Natural killer cell (primary cell): ENCODE results near the gene PFDN2. TPM values are rescaled to one million over a fixed set of nuclear protein-coding genes. Genes with fewer than 3 reads are reported as not detected.

Experiments used
- ATAC-seq, 3 donors: fragments of 150-1000 bp in 2 of 3; fragments of 200-7000 bp in 1 of 3; cut with Tn5 transposase; 1 replicate in 1 of 3; 2 replicates in 2 of 3; pipeline ENCODE4 v1.10.0; 2021; ENCODE audit warnings: mild to moderate bottlenecking in 2 of 3, moderate library complexity in 2 of 3
- DNase-seq, 2 donors: peaks; one replicate each; pipeline versions ENCODE4 v3.0.0 to v3.0.0-alpha.2; 2013 to 2021; ENCODE audit warnings: mixed read lengths in 1 of 2
- H3K27ac ChIP-seq: one replicate; pipeline ENCODE4 v1.5.1; 2013; ENCODE audit warnings: mild to moderate bottlenecking, low read length
- H3K27me3 ChIP-seq: one replicate; pipeline ENCODE4 v1.6.1; 2013; ENCODE audit warnings: low read length; ENCODE audit not compliant: control insufficient read depth, insufficient read depth
- H3K36me3 ChIP-seq: one replicate; pipeline ENCODE4 v1.6.1; 2013; ENCODE audit warnings: low read length; ENCODE audit not compliant: control insufficient read depth, insufficient read depth
- H3K4me1 ChIP-seq: one replicate; pipeline ENCODE4 v1.6.1; 2013; ENCODE audit warnings: low read length; ENCODE audit not compliant: control insufficient read depth, insufficient read depth
- H3K4me3 ChIP-seq: one replicate; pipeline ENCODE4 v1.5.1; 2013; ENCODE audit warnings: low read length
- H3K9me3 ChIP-seq: one replicate; pipeline ENCODE4 v1.6.1; 2013; ENCODE audit warnings: low read length; ENCODE audit not compliant: control insufficient read depth, insufficient read depth
- H3K27ac Mint-ChIP-seq, 2 donors: one replicate each; pipeline ENCODE4 v1.8.0; 2022; ENCODE audit warnings: mild to moderate bottlenecking in 2 of 2, mixed read lengths in 2 of 2, moderate library complexity in 1 of 2
- H3K27me3 Mint-ChIP-seq, 2 donors: one replicate each; pipeline ENCODE4 v1.8.0; 2022; ENCODE audit warnings: low read depth in 2 of 2, mixed read lengths in 2 of 2
- H3K36me3 Mint-ChIP-seq: one replicate; pipeline ENCODE4 v1.8.0; 2022; ENCODE audit warnings: mixed read lengths
- H3K4me1 Mint-ChIP-seq, 2 donors: one replicate each; pipeline ENCODE4 v1.8.0; 2022; ENCODE audit warnings: mixed read lengths in 2 of 2
- H3K4me3 Mint-ChIP-seq: one replicate; pipeline ENCODE4 v1.8.0; 2022; ENCODE audit warnings: mild to moderate bottlenecking, moderate library complexity, mixed read lengths
- H3K9me3 Mint-ChIP-seq, 2 donors: one replicate each; pipeline ENCODE4 v1.8.0; 2022; ENCODE audit warnings: mixed read lengths in 2 of 2
- WGBS: methylation state at CpG from one replicate; pipeline ENCODE4 v1.1.7; 2013; ENCODE audit warnings: missing lambda C conversion rate; ENCODE audit not compliant: insufficient coverage; 5-methylcytosine and 5-hydroxymethylcytosine counted together
- intact Hi-C: fragments of 100-400 bp; cut with micrococcal nuclease; formaldehyde crosslinking; loops from one replicate; pipeline ENCODE4 v1.14.2; 2022
- total RNA-seq, 4 donors: library from RNA; stranded (reverse); fragments of 120-200 nt in 1 of 4; gene quantifications; one replicate each; pipeline versions ENCODE4 v1.2.3 to v1.2.4, GENCODE V29; 2013 to 2022
- TF ChIP-seq, protein P1 (sequence below): fragments of 200-600 bp; IDR thresholded peaks from one replicate; pipeline ENCODE4 v1.8.0; 2022; ENCODE audit warnings: antibody characterized with exemption

PFDN2 gene
- total RNA-seq, 3 donors from 2014 or later (not counting 1 experiment from before 2014, with no cell fraction given): 31.6 to 40.0 (median 35.0) TPM

DNA sequence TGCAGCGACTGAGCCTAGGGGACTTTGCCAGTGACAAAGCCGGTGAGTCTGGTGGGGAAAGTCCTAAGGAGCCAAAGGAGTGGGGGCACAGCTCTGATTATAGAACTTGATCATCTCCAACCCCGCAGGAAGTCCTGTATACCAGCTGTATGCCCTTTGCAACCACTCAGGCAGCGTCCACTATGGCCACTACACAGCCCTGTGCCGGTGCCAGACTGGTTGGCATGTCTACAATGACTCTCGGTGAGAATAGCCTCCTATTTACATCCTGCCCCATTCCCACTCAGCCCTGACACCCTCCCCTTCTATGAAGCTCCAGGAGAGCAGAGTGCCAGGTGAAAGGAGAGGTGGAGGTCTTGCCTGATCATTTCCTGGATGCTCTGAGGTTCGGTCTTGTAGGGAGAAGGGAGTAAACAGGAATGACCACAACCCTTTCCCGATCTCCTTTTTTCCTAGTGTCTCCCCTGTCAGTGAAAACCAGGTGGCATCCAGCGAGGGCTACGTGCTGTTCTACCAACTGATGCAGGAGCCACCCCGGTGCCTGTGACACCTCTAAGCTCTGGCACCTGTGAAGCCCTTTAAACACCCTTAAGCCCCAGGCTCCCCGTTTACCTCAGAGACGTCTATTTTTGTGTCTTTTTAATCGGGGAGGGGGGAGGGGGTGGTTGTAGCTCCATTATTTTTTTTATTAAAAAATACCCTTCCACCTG lies 47.2 kb upstream of the PFDN2 start:
- Mint-ChIP-seq H3K36me3 (no peaks in the 10 kb centered on the region), H3K9me3 (no peaks in the 10 kb centered on the region), H3K27ac (peak overlapping the region; percentile 97 to 98), H3K4me3 (peak overlapping the region; percentile 72), H3K27me3 (no peaks in the 10 kb centered on the region), H3K4me1 (peaks cover 33 to 58% of the 10 kb centered on the region in 2 donors)
- Histone ChIP-seq H3K27me3 (no peaks in the 10 kb centered on the region), H3K4me3 (peak overlapping the region; percentile 69), H3K27ac (peak overlapping the region; percentile 89), H3K36me3 (peaks cover 17% of the 10 kb centered on the region), H3K4me1 (peaks cover 34% of the 10 kb centered on the region), H3K9me3 (no peaks in the 10 kb centered on the region)
- WGBS: 93% methylated on average over 11 of the region's 14 CpGs
- DNase-seq: no peak
- TF ChIP-seq, protein P1, sequence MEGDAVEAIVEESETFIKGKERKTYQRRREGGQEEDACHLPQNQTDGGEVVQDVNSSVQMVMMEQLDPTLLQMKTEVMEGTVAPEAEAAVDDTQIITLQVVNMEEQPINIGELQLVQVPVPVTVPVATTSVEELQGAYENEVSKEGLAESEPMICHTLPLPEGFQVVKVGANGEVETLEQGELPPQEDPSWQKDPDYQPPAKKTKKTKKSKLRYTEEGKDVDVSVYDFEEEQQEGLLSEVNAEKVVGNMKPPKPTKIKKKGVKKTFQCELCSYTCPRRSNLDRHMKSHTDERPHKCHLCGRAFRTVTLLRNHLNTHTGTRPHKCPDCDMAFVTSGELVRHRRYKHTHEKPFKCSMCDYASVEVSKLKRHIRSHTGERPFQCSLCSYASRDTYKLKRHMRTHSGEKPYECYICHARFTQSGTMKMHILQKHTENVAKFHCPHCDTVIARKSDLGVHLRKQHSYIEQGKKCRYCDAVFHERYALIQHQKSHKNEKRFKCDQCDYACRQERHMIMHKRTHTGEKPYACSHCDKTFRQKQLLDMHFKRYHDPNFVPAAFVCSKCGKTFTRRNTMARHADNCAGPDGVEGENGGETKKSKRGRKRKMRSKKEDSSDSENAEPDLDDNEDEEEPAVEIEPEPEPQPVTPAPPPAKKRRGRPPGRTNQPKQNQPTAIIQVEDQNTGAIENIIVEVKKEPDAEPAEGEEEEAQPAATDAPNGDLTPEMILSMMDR: no peak
- intact Hi-C loops: loop anchor here (5.0 kb wide), 1 partner anchor 37 kb away; the partner anchor contains the start of gene NDUFS2
- no peak for ATAC-seq

DNA sequence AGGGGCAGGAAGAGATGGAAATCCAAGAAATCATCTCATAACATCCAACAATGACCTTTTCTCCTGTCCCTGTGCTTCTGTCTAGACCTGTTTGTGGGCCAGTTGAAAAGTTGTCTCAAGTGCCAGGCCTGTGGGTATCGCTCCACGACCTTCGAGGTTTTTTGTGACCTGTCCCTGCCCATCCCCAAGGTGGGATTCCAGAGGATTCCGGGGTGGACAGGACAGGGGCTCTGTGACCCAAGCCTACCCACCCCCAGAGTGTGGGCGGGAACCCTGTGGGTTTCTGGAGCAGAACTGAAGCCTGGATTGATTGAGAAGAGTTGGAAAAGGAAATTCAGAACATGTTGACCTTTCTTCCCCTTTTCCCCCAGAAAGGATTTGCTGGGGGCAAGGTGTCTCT lies 46.0 kb upstream of the PFDN2 start:
- Mint-ChIP-seq H3K4me1 (peaks cover 46 to 71% of the 10 kb centered on the region in 2 donors), H3K27me3 (no peaks in the 10 kb centered on the region), H3K4me3 (peak overlapping the region; percentile 10), H3K36me3 (no peaks in the 10 kb centered on the region), H3K27ac (peak overlapping the region; percentile 97 to 98), H3K9me3 (no peaks in the 10 kb centered on the region)
- H3K9me3 ChIP-seq: no peaks in the 10 kb centered on the region
- no peaks in the 10 kb centered on the region for H3K27me3 ChIP-seq
- ATAC-seq (no peak), DNase-seq (no peak)
- H3K36me3 ChIP-seq: peaks cover 10% of the 10 kb centered on the region
- H3K4me3 ChIP-seq: no peak overlapping the region
- intact Hi-C loops: no loop called here
- H3K4me1 ChIP-seq: peaks cover 44% of the 10 kb centered on the region
- no peak overlapping the region for H3K27ac ChIP-seq
- 94% methylated on average over 4 of the region's 5 CpGs for WGBS
- TF ChIP-seq, protein P1: no peak

DNA sequence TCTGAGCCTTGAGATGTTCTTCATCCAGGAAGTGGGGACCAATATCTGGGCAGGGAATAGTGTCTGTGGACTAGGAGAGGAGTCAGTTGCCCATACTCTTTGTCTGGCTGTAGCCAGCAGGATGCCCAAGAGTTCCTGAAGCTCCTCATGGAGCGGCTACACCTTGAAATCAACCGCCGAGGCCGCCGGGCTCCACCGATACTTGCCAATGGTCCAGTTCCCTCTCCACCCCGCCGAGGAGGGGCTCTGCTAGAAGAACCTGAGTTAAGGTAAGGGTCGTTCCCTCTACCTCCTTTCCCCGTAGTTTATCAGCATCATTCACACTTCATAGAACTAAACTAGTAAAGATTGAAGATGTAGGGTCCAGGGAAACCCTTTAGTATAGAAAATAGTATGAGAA lies 45.0 kb upstream of the PFDN2 start:
- Mint-ChIP-seq H3K4me1 (peaks cover 49 to 75% of the 10 kb centered on the region in 2 donors), H3K27ac (peak overlapping the region; percentile 97 to 98), H3K4me3 (peak overlapping the region; percentile 55), H3K36me3 (peaks cover 5% of the 10 kb centered on the region), H3K9me3 (no peaks in the 10 kb centered on the region), H3K27me3 (no peaks in the 10 kb centered on the region)
- Histone ChIP-seq H3K27ac (no peak overlapping the region), H3K27me3 (no peaks in the 10 kb centered on the region), H3K9me3 (no peaks in the 10 kb centered on the region), H3K36me3 (peaks cover 16% of the 10 kb centered on the region), H3K4me1 (peaks cover 45% of the 10 kb centered on the region), H3K4me3 (no peak overlapping the region)
- no peak for DNase-seq
- WGBS: 94% methylated on average over 8 of the region's 10 CpGs
- intact Hi-C loops: no loop called here
- TF ChIP-seq, protein P1: no peak
- no peak for ATAC-seq
